GM19238 (cell line): ENCODE results near the gene CAMKMT.

Source experiments
- DNase-seq: peaks from one replicate; pipeline ENCODE4 v3.0.0; 2011; ENCODE audit warnings: low spot score; ENCODE audit not compliant: insufficient read length

CAMKMT gene

GRCh38 chr2:44549099-44549471 lies 187.3 kb downstream of the CAMKMT start:
- DNase-seq = no peak

DNA sequence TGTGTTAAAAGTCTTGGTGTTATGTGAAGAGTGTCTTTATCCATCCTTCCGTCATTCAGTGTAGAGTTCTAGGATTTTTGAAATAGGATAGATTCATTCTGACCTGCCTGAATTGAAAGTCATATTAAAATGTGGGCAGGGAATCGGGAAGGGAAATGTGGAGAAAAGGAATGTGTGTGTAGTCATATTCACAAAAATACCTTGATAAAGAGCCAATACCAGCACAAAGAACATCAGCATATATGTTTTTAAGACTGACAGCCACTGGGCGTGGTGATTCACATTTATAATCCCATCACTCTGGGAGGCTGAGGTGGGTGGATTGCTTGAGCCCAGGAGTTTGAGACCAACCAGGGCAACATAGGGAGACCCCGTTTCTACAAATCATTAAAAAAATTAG lies 188.1 kb downstream of the CAMKMT start:
- DNase-seq = no peak

GRCh38 chr2:44550561-44550960 lies 188.8 kb downstream of the CAMKMT start:
- no peak for DNase-seq

DNA sequence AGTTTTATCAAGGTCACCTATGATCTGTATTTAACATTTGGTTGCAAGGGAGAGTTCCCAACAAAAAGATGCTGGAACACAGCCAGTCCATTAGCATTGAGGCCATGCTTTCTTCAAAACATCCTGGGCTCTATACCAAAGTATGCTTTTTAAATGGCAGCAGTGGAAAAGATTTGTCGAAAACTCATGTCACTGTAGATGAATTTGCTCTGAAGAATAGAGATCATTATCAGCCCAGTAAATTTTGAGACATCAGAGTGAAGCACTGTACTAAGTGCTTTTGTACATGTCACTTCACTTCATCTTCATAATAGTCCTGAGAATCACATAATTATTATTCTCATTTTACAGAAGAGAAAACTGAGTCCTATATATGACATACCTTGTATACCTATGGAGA lies 189.8 kb downstream of the CAMKMT start:
- no peak for DNase-seq

- no peak for DNase-seq
Measured at GRCh38 chr2:44553456-44553855, 191.7 kb downstream of the CAMKMT start.

DNA sequence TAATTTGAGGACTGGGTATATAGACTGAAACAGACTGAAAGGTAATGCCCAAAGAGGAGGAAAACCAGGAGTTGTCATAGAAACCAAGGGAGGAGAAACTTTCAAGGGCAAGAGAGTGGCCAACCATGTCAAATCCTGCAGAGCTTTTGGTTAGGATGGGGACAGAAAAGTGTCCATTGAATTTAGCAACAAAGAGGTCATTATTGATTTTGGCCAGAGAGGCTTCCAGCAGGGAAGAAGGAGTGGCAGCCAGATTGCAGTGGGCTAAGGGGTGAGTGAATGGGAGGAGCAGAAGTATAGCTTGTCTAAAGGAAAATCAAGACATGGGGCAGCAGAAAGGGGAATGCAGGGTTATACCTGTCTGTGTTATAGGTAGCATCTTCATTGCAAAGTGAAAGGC lies 194.0 kb downstream of the CAMKMT start:
- no peak for DNase-seq

DNA sequence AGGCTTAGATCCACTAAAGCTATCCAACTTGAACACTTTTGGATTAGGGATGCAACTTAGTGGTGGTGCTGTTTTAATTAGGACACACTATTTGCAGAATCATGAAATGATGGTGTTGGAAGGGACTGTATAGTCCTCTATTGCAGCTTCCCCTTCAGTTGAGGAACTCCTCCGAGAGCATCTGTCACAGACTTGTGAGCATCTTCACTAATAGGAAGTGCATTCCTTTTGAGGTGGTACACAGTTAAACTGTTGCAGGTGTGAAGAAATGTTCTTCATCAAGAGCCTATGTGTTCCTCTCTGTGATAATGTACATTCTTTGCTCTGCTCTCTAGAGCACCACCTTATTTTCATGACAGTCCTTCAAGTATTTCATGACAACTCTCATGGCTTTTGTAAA lies 197.4 kb downstream of the CAMKMT start:
- no peak for DNase-seq

- DNase-seq = no peak
Measured at GRCh38 chr2:44560352-44560751, 198.6 kb downstream of the CAMKMT start.

DNA sequence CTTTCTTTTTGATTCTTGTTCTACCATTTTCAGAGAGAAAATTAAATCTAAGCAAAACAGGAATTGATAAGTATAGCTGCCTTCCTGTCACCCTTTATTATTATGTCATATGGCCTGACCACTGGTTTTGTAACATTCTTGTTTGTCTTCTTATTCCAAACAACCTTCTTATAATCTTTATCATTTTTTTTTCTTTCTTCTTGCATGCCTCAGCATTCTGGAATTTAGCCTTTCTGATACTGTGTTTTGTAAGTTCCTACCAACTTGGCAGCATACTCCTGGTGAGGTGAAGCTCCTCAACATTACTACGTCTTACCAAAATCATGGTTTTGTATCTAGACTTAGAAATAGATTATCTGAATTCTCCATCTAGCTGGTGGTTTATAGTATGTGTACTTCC lies 199.2 kb downstream of the CAMKMT start:
- DNase-seq = no peak

- no peak for DNase-seq
Measured at GRCh38 chr2:44562737-44563136, 201.0 kb downstream of the CAMKMT start.

DNA sequence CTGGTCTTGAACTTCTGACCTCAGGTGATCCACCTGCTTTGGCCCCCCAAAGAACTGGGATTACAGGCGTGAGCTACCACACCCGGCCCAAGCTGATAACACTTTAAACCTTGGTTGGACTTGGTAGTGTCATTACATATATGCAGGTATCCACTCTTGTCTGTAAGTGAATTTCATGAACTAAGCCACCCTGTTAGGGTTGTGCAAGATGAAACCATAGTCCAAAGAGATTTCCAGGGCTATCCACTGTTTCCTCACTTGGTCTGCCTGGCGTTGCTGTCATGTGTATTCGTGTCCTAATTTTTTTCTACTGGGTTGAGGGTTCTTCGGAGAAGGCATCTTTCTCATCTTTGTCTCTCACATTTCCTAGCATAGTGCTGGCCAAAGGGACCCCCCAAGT lies 203.0 kb downstream of the CAMKMT start:
- no peak for DNase-seq

- DNase-seq = no peak
Measured at GRCh38 chr2:44566059-44566458, 204.3 kb downstream of the CAMKMT start.

- DNase-seq = no peak
Measured at GRCh38 chr2:44569491-44569890, 207.7 kb downstream of the CAMKMT start.

GRCh38 chr2:44570271-44570670 lies 208.5 kb downstream of the CAMKMT start:
- DNase-seq = no peak

DNA sequence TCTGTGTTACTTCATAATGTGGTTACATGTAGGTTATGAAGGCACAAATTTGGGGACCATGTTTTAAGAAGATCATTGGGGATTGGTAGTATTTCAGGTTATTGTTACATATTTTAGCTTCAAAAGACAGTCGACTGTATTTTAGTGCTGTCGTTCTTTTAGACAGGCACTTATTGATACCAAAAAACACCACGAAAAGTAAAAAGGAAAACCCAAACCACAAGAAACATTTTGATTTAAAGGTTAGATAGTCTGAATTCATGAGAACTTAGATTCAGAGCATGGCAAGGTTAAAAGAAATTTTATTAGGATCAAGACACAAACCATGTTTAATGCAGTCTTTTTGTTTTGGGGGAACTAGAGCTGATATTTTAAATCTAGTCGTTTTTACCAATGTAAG lies 209.0 kb downstream of the CAMKMT start:
- DNase-seq = no peak

GRCh38 chr2:44572196-44572900 lies 210.6 kb downstream of the CAMKMT start:
- DNase-seq = no peak

DNA sequence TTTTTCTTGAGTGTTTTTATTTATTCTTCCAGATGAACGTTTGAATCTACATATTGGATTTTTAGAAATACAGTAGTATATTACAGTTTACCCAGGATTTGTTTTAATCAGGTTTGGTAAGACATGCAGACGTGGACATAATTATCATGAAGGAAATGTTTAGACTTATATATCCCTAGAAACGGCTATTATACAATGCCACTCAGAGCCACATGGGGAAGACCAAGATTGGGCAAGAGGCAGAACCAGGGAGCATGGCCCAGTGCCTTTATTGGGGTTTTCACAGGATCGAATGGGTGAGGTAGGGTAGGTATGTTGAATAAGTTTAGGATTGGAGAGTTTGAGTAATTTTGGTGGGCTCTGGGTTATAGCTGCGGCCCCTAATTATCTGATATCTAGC lies 212.2 kb downstream of the CAMKMT start:
- no peak for DNase-seq

- DNase-seq = no peak
Measured at GRCh38 chr2:44578471-44579093, 216.8 kb downstream of the CAMKMT start.

DNA sequence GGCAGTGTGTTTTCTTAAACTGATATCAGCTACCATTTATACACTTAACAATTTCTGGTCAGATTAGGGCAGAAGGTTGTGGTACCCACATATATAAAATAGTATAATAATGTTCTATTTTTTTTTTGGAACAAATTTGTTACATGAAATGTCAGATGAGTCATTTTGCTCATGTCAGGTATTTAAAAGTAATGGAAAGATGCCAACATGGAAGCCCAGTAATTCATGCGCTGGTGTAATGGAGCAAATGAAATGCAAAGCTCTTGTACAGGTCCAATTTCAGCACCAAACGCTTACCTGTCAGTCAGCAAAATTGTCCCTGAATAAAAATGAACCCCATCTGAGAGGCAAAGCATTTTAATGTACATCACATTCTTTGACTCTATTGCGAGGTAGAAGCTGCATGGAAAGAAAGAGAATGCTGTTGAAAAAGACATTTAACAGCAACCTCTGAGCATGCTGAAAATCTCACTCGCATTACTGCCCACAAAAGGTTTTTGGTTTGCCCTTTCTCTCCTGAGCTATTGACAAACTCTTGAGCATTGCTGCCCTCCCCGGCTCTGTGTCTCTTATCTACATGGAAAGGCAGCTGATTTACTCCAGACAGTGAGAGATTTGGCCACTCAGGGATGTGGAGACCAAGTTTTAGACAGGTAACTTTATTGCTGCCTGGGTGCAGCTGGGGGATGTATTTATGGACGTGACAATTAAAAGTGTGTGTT lies 217.5 kb downstream of the CAMKMT start:
- DNase-seq = no peak

DNA sequence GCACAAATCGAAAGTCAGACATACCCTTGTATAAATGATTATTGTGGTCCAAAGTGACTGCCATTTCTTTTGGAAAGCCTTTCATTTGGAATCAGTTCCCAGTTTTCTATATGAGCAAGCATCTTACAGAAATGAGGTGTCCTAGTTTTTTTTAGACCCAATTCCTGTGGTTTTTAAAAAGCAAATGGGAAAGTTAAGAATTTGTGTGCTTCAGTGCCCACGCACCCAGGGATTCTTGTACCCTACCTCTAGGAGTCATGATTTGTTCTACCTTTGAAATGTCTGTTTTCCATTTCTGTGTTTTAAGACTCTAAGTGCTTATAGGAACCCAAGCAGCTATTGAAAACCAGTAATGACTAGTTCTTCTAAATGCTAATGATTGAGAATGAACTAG lies 218.1 kb downstream of the CAMKMT start:
- DNase-seq = no peak

- DNase-seq = no peak
Measured at GRCh38 chr2:44580875-44581515, 219.2 kb downstream of the CAMKMT start.

DNA sequence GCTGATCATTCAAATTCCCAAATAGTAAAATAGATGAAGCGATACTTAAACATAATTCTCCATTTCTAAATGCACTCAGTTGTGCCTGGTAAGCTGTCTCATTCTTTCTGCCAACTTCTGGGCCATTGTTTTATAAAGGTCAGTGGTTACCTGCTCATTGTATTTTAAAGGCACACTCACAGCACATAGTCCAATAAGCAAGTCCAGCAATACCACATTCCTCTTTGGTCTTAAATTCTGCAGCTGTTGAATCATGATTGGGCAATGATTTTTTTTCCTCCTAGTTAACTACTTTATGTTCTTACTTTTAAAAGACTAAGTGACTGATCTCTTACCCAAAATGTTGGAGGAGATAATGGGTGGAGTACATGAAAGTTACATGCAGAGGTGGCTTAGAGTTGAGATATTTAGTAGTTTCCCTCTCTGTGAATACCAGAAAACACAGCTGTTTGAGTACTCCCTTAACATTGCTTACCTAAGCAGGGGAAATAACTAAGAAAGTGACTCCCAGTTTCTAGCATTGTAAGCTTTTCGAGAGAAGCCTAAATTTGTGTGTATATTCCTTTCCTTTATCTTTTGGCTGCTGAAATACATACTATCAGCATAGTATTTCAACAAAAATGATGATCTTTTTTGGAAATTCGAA lies 220.7 kb downstream of the CAMKMT start:
- DNase-seq = no peak
